Left lung (tissue), 10 donors: ENCODE data around the gene PRKN. TPM values are rescaled to one million over a fixed set of nuclear protein-coding genes. Genes with fewer than 3 reads are reported as not detected.

Source experiments
- ATAC-seq: fragments of 200-7000 bp; cut with Tn5 transposase; one replicate; pipeline ENCODE4 v1.9.1; 2020; ENCODE audit warnings: moderate library complexity
- DNase-seq, 4 donors: peaks; one replicate each; pipeline ENCODE4 v3.0.0-alpha.2; 2013 to 2020
- H3K27ac ChIP-seq, 2 donors: fragments of 200-600 bp; sonication (generic) in 1 of 2; one replicate each; pipeline versions ENCODE4 v1.5.0 to v1.8.0; 2020 to 2021
- H3K27me3 ChIP-seq, 2 donors: fragments of 200-600 bp; sonication (generic) in 1 of 2; one replicate each; pipeline versions ENCODE4 v1.5.0 to v1.8.0; 2020 to 2021
- H3K36me3 ChIP-seq, 2 donors: fragments of 200-600 bp; sonication (generic) in 1 of 2; one replicate each; pipeline versions ENCODE4 v1.5.0 to v1.8.0; 2020 to 2021
- H3K4me1 ChIP-seq, 2 donors: fragments of 200-600 bp; one replicate each; pipeline ENCODE4 v1.8.0; 2021
- H3K4me3 ChIP-seq, 2 donors: fragments of 200-600 bp; sonication (generic) in 1 of 2; one replicate each; pipeline versions ENCODE4 v1.5.0 to v1.8.0; 2020 to 2021; ENCODE audit warnings: mild to moderate bottlenecking in 1 of 2
- H3K9me3 ChIP-seq, 2 donors: fragments of 200-600 bp; sonication (generic) in 1 of 2; one replicate each; pipeline versions ENCODE4 v1.5.0 to v1.8.0; 2020 to 2021
- CTCF ChIP-seq, 2 donors: fragments of 200-600 bp; sonication (generic) in 1 of 2; IDR thresholded peaks; one replicate each; pipeline versions ENCODE4 v1.5.0 to v1.8.0; 2021; ENCODE audit warnings: antibody characterized with exemption in 2 of 2
- intact Hi-C, 2 donors: fragments of 100-400 bp; cut with DNase I; formaldehyde crosslinking; loops; one replicate each; pipeline versions ENCODE4 v1.11.2 to v1.14.2; 2022
- polyA plus RNA-seq, 6 donors: library from polyadenylated mRNA; unstranded; fragments of 120-200 nt; gene quantifications; one replicate each; pipeline ENCODE4 v1.2.1, GENCODE V29; 2013; ENCODE audit not compliant: insufficient read length in 6 of 6
- total RNA-seq, 2 donors: library from RNA; stranded (reverse); fragmentation: NEBNext Ultra II Directional; extraction: Animal tissue kit (Norgen Biotek cat#: 25700); gene quantifications; one replicate each; pipeline ENCODE4 v1.2.1, GENCODE V29; 2021
- donor health status: DM: no; HTN: yes; CAD: no.
- donor health status: DM: no; HTN: no; CAD: no.

The PRKN gene
- total and polyA plus RNA-seq, 8 donors: 1.9 to 4.3 (median 2.5) TPM

GRCh38 chr6:162435071-162435470 lies 292.5 kb downstream of the PRKN start:
- peaks cover 0 to 18% of the 10 kb centered on the region in 2 donors for H3K9me3 ChIP-seq
- no peak overlapping the region for H3K27ac ChIP-seq
- no peaks in the 10 kb centered on the region for H3K36me3 ChIP-seq
- ATAC-seq: no peak
- intact Hi-C loops: no loop called here
- no peaks in the 10 kb centered on the region for H3K4me1 ChIP-seq
- no peak for TF ChIP-seq CTCF (IDR thresholded peaks at IDR 0.05)
- no peak overlapping the region for H3K4me3 ChIP-seq
- H3K27me3 ChIP-seq: no peaks in the 10 kb centered on the region
- DNase-seq: no peak

GRCh38 chr6:162421004-162421403 lies 306.6 kb downstream of the PRKN start:
- no peak for ATAC-seq
- Histone ChIP-seq H3K9me3 (peaks cover 0 to 3% of the 10 kb centered on the region in 2 donors), H3K27me3 (no peaks in the 10 kb centered on the region), H3K4me3 (no peak overlapping the region), H3K36me3 (no peaks in the 10 kb centered on the region), H3K27ac (no peak overlapping the region), H3K4me1 (no peaks in the 10 kb centered on the region)
- intact Hi-C loops: no loop called here
- no peak for DNase-seq
- TF ChIP-seq CTCF (IDR thresholded peaks at IDR 0.05): no peak

- Histone ChIP-seq H3K9me3 (no peaks in the 10 kb centered on the region), H3K4me1 (no peaks in the 10 kb centered on the region), H3K36me3 (no peaks in the 10 kb centered on the region), H3K27ac (no peak overlapping the region), H3K4me3 (no peak overlapping the region), H3K27me3 (no peaks in the 10 kb centered on the region)
- DNase-seq: peak in 2 of 4 donors; percentile 15 to 36
- intact Hi-C loops: no loop called here
- no peak for TF ChIP-seq CTCF (IDR thresholded peaks at IDR 0.05)
- ATAC-seq: no peak
These were observed 310.6 kb downstream of the PRKN start for GRCh38 chr6:162416831-162417537.

DNA sequence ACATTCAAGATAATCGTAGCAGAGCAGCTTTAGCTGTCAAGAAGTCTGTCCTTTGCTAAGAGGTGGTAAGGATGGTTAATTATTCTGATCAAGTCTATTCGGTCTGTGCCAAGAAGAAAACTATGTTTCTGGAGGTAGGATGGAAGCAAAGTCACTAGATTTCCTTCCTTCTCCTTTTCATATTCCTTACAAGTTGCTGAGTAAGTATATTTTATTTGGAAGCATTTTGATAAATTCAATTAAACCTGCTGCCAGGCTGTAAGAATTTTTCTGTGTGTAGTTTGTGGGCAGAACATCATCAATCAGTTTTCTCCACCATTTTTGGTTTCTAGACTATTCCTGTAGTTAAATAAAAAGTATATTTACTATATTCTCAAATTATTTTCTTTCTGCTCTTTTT lies 311.3 kb downstream of the PRKN start:
- ATAC-seq (no peak), DNase-seq (no peak)
- H3K27me3 ChIP-seq: no peaks in the 10 kb centered on the region
- no peaks in the 10 kb centered on the region for H3K36me3 ChIP-seq
- intact Hi-C loops: no loop called here
- no peak overlapping the region for H3K4me3 ChIP-seq
- H3K27ac ChIP-seq: no peak overlapping the region
- no peaks in the 10 kb centered on the region for H3K9me3 ChIP-seq
- H3K4me1 ChIP-seq: no peaks in the 10 kb centered on the region
- no peak for TF ChIP-seq CTCF (IDR thresholded peaks at IDR 0.05)

DNA sequence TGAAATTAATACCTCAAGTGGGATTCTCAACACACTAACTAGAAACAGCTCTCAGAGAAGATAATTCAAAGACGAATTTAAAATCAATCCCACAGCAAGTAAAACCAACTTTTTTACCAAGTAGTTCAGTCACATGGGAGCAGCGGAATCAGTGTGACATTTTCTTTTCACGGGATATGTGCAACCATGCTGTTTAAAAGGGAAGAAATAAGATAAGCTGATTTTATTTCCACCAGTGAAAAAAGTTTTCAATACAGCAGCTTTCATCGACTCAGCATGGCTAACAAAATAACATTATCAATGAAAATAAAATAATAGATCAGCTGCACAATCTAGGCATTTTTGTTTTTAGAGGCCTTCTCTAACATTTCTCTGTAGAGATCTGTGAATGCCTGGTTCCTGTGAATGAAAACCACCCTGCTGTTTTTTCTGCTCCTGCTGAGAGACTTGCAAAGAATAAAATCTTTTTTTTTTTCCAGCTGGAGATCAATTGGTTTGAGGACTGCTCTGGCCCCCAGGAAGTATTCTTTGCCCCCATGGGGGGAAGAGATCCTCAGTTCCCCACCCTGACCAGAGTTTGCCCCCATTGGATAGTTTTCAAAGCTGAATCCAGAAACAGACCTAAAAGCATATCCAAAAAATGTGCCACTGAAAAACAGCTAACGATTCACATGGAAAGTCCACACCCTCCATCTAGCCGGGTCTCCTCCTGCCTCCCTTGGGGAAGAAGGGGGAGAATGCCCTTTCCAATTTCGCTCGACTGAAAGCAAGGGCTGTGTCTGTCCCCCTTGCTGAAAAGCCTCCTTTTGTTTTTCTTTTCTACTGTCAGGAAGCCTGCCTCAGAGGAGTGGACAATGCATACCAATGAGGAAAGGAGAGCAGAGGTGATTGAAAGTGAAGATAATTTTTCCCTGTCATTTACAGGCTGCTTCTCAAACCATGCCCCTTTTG lies 317.6 kb downstream of the PRKN start:
- Histone ChIP-seq H3K27ac (no peak overlapping the region), H3K4me1 (no peaks in the 10 kb centered on the region), H3K9me3 (peaks cover 0 to 3% of the 10 kb centered on the region in 2 donors), H3K4me3 (no peak overlapping the region), H3K27me3 (no peaks in the 10 kb centered on the region), H3K36me3 (no peaks in the 10 kb centered on the region)
- DNase-seq: no peak
- no peak for ATAC-seq
- intact Hi-C loops: no loop called here
- no peak for TF ChIP-seq CTCF (IDR thresholded peaks at IDR 0.05)
